Spleen (tissue), 11 donors: ENCODE results near the gene PRIMA1. TPM values are rescaled to one million over a fixed set of nuclear protein-coding genes. Genes with fewer than 3 reads are reported as not detected.

Source experiments
- DNase-seq: peaks from one replicate; pipeline ENCODE4 v3.0.0-alpha.2; 2020
- H3K27ac ChIP-seq, 8 donors: fragments of 200-600 bp; sonication (generic) in 7 of 8; 1 replicate in 4 of 8; 2 replicates in 4 of 8; pipeline versions ENCODE4 v1.5.0 to v1.8.0; 2016 to 2021; ENCODE audit warnings: inconsistent platforms in 4 of 8, mild to moderate bottlenecking in 4 of 8, moderate library complexity in 1 of 8
- H3K27me3 ChIP-seq, 7 donors: fragments of 200-600 bp; sonication (generic) in 6 of 7; replicated peaks in 1 of 7; 1 replicate in 4 of 7; 2 replicates in 3 of 7; pipeline versions ENCODE4 v1.5.0 to v1.8.0; 2016 to 2021; ENCODE audit warnings: inconsistent platforms in 3 of 7, mild to moderate bottlenecking in 1 of 7
- H3K36me3 ChIP-seq, 6 donors: fragments of 200-600 bp; sonication (generic) in 5 of 6; 1 replicate in 4 of 6; 2 replicates in 2 of 6; pipeline versions ENCODE4 v1.5.0 to v1.8.0; 2016 to 2021; ENCODE audit warnings: inconsistent platforms in 2 of 6
- H3K4me1 ChIP-seq, 6 donors: fragments of 200-600 bp; sonication (generic) in 5 of 6; 1 replicate in 3 of 6; 2 replicates in 3 of 6; pipeline versions ENCODE4 v1.5.0 to v1.8.0; 2016 to 2021; ENCODE audit warnings: inconsistent platforms in 3 of 6
- H3K4me3 ChIP-seq, 8 donors: fragments of 200-600 bp; sonication (generic) in 7 of 8; 1 replicate in 4 of 8; 2 replicates in 4 of 8; pipeline versions ENCODE4 v1.5.0 to v1.8.0; 2016 to 2021; ENCODE audit warnings: inconsistent platforms in 4 of 8, mild to moderate bottlenecking in 4 of 8, moderate library complexity in 2 of 8
- H3K9me3 ChIP-seq, 8 donors: fragments of 200-600 bp; sonication (generic) in 7 of 8; 1 replicate in 4 of 8; 2 replicates in 4 of 8; pipeline versions ENCODE4 v1.5.0 to v1.8.0; 2016 to 2021; ENCODE audit warnings: inconsistent platforms in 4 of 8
- POLR2A ChIP-seq, 3 donors: fragments of 450-650 bp; IDR thresholded peaks; one replicate each; pipeline ENCODE4 v1.5.1; 2017; ENCODE audit warnings: antibody characterized with exemption in 3 of 3, mild to moderate bottlenecking in 1 of 3
- POLR2AphosphoS5 ChIP-seq, 3 donors: sonication (generic); formaldehyde crosslinking; IDR thresholded peaks; one replicate each; pipeline ENCODE4 v1.5.1; 2017; ENCODE audit warnings: antibody characterized with exemption in 3 of 3
- WGBS, 5 donors: extraction: QIAGEN DNeasy Blood & Tissue Kit in 3 of 5; methylation state at CpG; one replicate each; pipeline versions ENCODE4 v1.1.5 to v1.1.7; 2013 to 2018; 5-methylcytosine and 5-hydroxymethylcytosine counted together
- intact Hi-C: fragments of 100-400 bp; cut with DNase I; formaldehyde crosslinking; loops from one replicate; pipeline ENCODE4 v1.15.0; 2023; ENCODE audit warnings: low total_unique reads
- polyA plus RNA-seq, 3 donors: library from polyadenylated mRNA; stranded (reverse); fragments of 200-250 nt; gene quantifications; one replicate each; pipeline ENCODE4 v1.2.1, GENCODE V29; 2013
- total RNA-seq, 7 donors: library from RNA; depleted of rRNA in 3 of 7; stranded (reverse); fragments of >200 nt in 3 of 7; fragmentation: NEBNext Ultra II Directional in 4 of 7; extraction: Animal tissue kit (Norgen Biotek cat#: 25700) in 4 of 7; gene quantifications; one replicate each; pipeline versions ENCODE4 v1.1.0 to v1.2.1, GENCODE V29; 2016 to 2021
- TF ChIP-seq, protein P1 (sequence below), 11 experiments: fragments of 200-600 bp in 7 of 11; fragments of 450-650 bp in 4 of 11; sonication (generic) in 4 of 11; IDR thresholded peaks in 8 of 11; conservative IDR thresholded peaks in 3 of 11; 1 replicate in 7 of 11; 2 replicates in 4 of 11; pipeline versions ENCODE4 v1.4.0 to v1.8.0; 2016 to 2021; ENCODE audit warnings: antibody characterized with exemption in 11 of 11, inconsistent platforms in 4 of 11, mild to moderate bottlenecking in 1 of 11
- donor health status: healthy with polysubstance abuse.
- donor health status: DM: no; HTN: no; CAD: no; lungs with moderate emphysema.
- donor health status: DM: no; HTN: no; CAD: no.
- donor health status: Bipolar disorder and iron deficiency.
- donor health status: healthy.
- donor health status: DM: no; HTN: no; CAD: no.
- donor health status: DM: yes; HTN: yes; CAD: no.

Gene PRIMA1
- total and polyA plus RNA-seq, 10 donors, result 0.09 to 2.0 (median 0.23) TPM; not detected in 4

DNA sequence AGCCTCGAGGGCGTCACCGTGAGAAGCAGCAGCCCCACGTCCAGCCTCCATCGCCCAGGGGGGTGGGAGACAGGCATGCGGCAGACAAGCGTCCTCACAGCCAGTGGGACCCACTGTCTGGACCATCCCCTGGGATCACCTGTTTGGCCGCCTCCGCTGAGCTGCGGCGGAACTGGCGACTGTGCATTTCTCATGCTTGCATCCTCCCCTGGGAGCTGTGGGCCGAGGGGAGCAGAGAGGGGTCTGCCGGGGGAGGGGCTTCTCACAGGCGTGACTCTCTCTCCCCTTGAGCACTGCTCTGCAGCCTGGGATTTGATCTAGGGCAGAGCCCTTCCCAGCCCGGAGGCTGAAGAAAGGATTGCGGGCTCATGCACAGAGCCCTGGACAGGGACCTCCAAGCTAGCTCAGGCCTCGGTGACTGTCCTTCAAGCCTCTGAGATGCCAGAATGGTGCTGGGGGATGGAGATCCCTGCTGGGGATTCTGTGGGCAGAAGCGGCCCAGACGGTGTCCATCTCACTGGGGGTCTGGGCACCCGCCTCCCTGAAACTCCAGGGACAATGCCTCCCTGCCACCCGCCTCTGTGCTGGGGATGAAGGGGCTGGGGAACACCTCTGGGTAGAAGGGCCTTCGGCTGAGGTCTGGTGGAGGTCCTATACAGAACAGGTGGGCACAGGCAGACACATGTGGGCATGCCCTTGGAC lies 61.1 kb downstream of the PRIMA1 start:
- Histone ChIP-seq H3K4me3 (no peak overlapping the region), H3K4me1 (no peaks in the 10 kb centered on the region), H3K27me3 (peaks cover 0 to 16% (median 0%) of the 10 kb centered on the region in 7 donors), H3K9me3 (no peaks in the 10 kb centered on the region), H3K27ac (no peak overlapping the region), H3K36me3 (no peaks in the 10 kb centered on the region)
- TF ChIP-seq, protein P1, sequence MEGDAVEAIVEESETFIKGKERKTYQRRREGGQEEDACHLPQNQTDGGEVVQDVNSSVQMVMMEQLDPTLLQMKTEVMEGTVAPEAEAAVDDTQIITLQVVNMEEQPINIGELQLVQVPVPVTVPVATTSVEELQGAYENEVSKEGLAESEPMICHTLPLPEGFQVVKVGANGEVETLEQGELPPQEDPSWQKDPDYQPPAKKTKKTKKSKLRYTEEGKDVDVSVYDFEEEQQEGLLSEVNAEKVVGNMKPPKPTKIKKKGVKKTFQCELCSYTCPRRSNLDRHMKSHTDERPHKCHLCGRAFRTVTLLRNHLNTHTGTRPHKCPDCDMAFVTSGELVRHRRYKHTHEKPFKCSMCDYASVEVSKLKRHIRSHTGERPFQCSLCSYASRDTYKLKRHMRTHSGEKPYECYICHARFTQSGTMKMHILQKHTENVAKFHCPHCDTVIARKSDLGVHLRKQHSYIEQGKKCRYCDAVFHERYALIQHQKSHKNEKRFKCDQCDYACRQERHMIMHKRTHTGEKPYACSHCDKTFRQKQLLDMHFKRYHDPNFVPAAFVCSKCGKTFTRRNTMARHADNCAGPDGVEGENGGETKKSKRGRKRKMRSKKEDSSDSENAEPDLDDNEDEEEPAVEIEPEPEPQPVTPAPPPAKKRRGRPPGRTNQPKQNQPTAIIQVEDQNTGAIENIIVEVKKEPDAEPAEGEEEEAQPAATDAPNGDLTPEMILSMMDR (IDR thresholded peaks at IDR 0.05 in 8 of 11, conservative IDR thresholded peaks at IDR 0.05 in 3 of 11), result no peak
- 77 to 86% (median 80%) methylated on average over 11 to 23 of the region's 23 CpGs for WGBS, 5 donors
- intact Hi-C loops, result no loop called here
- peak; percentile 64 for DNase-seq

DNA sequence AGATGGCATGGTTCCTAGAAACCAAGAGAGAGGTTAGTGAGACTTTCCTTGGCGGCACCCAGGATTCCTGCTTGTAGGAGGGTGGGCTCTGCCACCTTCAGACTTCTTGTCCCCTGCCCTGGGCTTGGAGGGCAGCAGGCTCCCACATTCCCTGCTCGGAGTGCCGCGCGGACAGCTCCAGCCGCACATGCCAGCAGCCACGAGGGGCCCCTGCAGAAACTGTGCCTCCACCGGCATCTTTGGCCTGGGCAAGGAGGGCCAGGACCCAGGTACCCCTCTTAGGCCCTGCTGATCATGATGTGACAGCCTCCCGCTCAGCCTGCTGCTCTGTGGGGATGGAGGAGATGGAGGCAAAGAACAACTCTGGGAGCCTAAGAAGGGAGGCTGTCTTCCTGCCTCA lies 62.3 kb downstream of the PRIMA1 start:
- intact Hi-C loops, result no loop called here
- 91 to 94% (median 91%) methylated on average over 2 to 9 of the region's 9 CpGs for WGBS, 5 donors

DNA sequence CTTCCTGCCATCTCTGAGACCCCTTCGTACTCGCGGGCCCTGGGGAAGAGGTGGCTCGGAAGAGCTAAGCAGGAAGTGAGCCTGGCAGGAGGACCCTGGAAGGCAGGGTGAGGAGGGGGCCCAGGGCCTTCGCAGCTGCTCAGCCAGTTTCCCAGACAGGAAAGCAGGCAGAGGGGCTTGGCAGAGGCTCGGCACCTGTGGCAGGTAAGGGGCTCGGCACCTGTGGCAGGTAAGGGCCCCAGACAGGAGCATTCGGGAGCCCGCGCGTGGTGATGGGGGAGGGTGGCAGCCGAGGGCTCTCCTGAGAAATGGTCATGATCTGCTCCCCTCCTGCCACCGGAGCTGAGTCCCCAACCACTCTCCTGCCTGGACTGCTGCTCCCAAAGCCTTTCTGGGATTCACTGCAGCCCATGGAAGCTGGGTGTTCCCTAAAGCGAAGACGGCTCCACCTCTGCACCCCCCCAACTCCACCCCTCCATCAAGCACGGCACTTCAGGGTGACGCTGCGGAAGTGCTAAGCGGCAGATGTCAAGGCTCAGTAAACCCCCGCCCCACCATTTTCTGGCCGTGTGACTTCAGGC lies 63.2 kb downstream of the PRIMA1 start:
- H3K4me3 ChIP-seq, result no peak overlapping the region
- no peak overlapping the region for H3K27ac ChIP-seq
- intact Hi-C loops, result no loop called here
- no peaks in the 10 kb centered on the region for H3K4me1 ChIP-seq
- peaks cover 0 to 11% (median 0%) of the 10 kb centered on the region in 7 donors for H3K27me3 ChIP-seq
- TF ChIP-seq POLR2AphosphoS5 (IDR thresholded peaks at IDR 0.05), result no peak
- TF ChIP-seq POLR2A (IDR thresholded peaks at IDR 0.05), result no peak
- TF ChIP-seq, protein P1 (IDR thresholded peaks at IDR 0.05 in 8 of 11, conservative IDR thresholded peaks at IDR 0.05 in 3 of 11), result no peak
- peak; percentile 61 for DNase-seq
- H3K9me3 ChIP-seq, result no peaks in the 10 kb centered on the region
- WGBS, 5 donors, result 64 to 81% (median 76%) methylated on average over 16 to 21 of the region's 21 CpGs
- H3K36me3 ChIP-seq, result no peaks in the 10 kb centered on the region

More for the DNA sequence above, 62.3 kb downstream of the PRIMA1 start:
- H3K9me3 ChIP-seq, result no peaks in the 10 kb centered on the region
- DNase-seq, result peak; percentile 64
- H3K4me3 ChIP-seq, result no peak overlapping the region
- peaks cover 0 to 11% (median 0%) of the 10 kb centered on the region in 7 donors for H3K27me3 ChIP-seq
- H3K27ac ChIP-seq, result no peak overlapping the region
- no peaks in the 10 kb centered on the region for H3K4me1 ChIP-seq
- H3K36me3 ChIP-seq, result no peaks in the 10 kb centered on the region
- TF ChIP-seq POLR2AphosphoS5 (IDR thresholded peaks at IDR 0.05) (no peak), POLR2A (IDR thresholded peaks at IDR 0.05) (no peak)
- TF ChIP-seq, protein P1 (IDR thresholded peaks at IDR 0.05 in 8 of 11, conservative IDR thresholded peaks at IDR 0.05 in 3 of 11), result no peak

DNA sequence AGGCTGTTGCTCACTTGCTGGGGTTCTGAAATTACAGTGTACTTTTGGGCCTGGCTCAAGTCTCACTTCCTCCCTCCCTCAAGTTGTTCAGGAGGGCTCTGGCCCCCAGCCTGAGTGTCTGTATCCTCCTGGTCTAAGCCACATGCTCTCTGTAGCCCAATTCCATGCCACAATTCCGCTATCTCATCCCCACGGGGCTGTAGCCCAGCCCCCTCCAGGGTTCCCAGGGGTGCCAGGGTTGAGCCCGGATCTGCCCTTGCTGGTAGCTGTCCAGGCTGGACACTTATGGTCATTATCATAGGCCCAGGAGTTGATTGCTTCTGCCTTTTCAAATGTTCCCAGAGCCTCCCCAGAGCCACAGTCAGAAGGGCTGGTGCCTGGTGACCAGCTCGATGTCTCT lies 65.3 kb downstream of the PRIMA1 start:
- H3K27ac ChIP-seq, result no peak overlapping the region
- H3K4me3 ChIP-seq, result no peak overlapping the region
- TF ChIP-seq, protein P1 (IDR thresholded peaks at IDR 0.05 in 8 of 11, conservative IDR thresholded peaks at IDR 0.05 in 3 of 11), result no peak
- TF ChIP-seq POLR2AphosphoS5 (IDR thresholded peaks at IDR 0.05), result no peak
- no peak for TF ChIP-seq POLR2A (IDR thresholded peaks at IDR 0.05)
- peaks cover 0 to 11% (median 0%) of the 10 kb centered on the region in 7 donors for H3K27me3 ChIP-seq
- no peak for DNase-seq
- no peaks in the 10 kb centered on the region for H3K36me3 ChIP-seq
- H3K4me1 ChIP-seq, result no peaks in the 10 kb centered on the region
- intact Hi-C loops, result no loop called here
- H3K9me3 ChIP-seq, result no peaks in the 10 kb centered on the region
- WGBS, 5 donors, result 75 to 87% (median 86%) methylated on average over 4 of the region's 4 CpGs
